HG03097 (cell line): ENCODE data around the gene ASTN2.

Source experiments
- ATAC-seq: cut with Tn5 transposase; IDR thresholded peaks from one replicate; pipeline ENCODE4 v1.9.1; 2021; ENCODE audit not compliant: unreplicated experiment, low FRiP score

Gene ASTN2

GRCh38 chr9:117035546-117035945, 379.3 kb downstream of the ASTN2 start:
- no peak for ATAC-seq

- ATAC-seq = no peak
Observed at GRCh38 chr9:117034866-117035265, 380.0 kb downstream of the ASTN2 start.

GRCh38 chr9:117030254-117030768, 384.5 kb downstream of the ASTN2 start:
- no peak for ATAC-seq

- ATAC-seq = no peak
Observed at GRCh38 chr9:117029341-117029740, 385.5 kb downstream of the ASTN2 start.

GRCh38 chr9:117028103-117028858, 386.6 kb downstream of the ASTN2 start:
- ATAC-seq = no peak

GRCh38 chr9:117021906-117022305, 393.0 kb downstream of the ASTN2 start:
- no peak for ATAC-seq

- ATAC-seq = no peak
Observed at GRCh38 chr9:117018966-117019617, 395.8 kb downstream of the ASTN2 start.

- ATAC-seq = no peak
Observed at GRCh38 chr9:117017414-117017985, 397.4 kb downstream of the ASTN2 start.

GRCh38 chr9:117014061-117014460, 400.8 kb downstream of the ASTN2 start:
- ATAC-seq = no peak

- no peak for ATAC-seq
Observed at GRCh38 chr9:117013440-117013995, 401.3 kb downstream of the ASTN2 start.

GRCh38 chr9:117010061-117010460, 404.8 kb downstream of the ASTN2 start:
- ATAC-seq = no peak

- ATAC-seq = no peak
Observed at GRCh38 chr9:117008876-117009275, 406.0 kb downstream of the ASTN2 start.

- ATAC-seq = no peak
Observed at GRCh38 chr9:117008461-117008860, 406.4 kb downstream of the ASTN2 start.

GRCh38 chr9:117002686-117003085, 412.2 kb downstream of the ASTN2 start:
- no peak for ATAC-seq

- ATAC-seq = no peak
Observed at GRCh38 chr9:117000834-117001233, 414.0 kb downstream of the ASTN2 start.

GRCh38 chr9:117000196-117000723, 414.6 kb downstream of the ASTN2 start:
- ATAC-seq = no peak

GRCh38 chr9:116998305-116998704, 416.6 kb downstream of the ASTN2 start:
- ATAC-seq = no peak

- ATAC-seq = no peak
Observed at GRCh38 chr9:116992865-116993264, 422.0 kb downstream of the ASTN2 start.

GRCh38 chr9:116991051-116991450, 423.8 kb downstream of the ASTN2 start:
- ATAC-seq = no peak

GRCh38 chr9:116990592-116990991, 424.3 kb downstream of the ASTN2 start:
- no peak for ATAC-seq
